Loucy (cell line): ENCODE data around the gene IFNG.

Experiments
- CTCF ChIP-seq: fragments of 200-600 bp; sonication (generic); conservative IDR thresholded peaks from 2 replicates; pipeline ENCODE4 v1.5.1; 2014; ENCODE audit warnings: mild to moderate bottlenecking, antibody characterized with exemption, low read length
- EZH2phosphoT487 ChIP-seq: fragments of 200-600 bp; IDR thresholded peaks from 2 replicates; pipeline ENCODE4 v1.6.1; 2018; ENCODE audit warnings: antibody characterized with exemption, mild to moderate bottlenecking, moderate library complexity, borderline replicate concordance

GRCh38 chr12:68115281-68115680, 44.3 kb downstream of the IFNG start:
- TF ChIP-seq CTCF (no peak), EZH2phosphoT487 (no peak)
